ENCODE data around the gene TGIF1. TPM values are rescaled to one million over a fixed set of nuclear protein-coding genes. Genes with fewer than 3 reads are reported as not detected.

Gene TGIF1
- total RNA-seq, 1 experiment from 2014 or later: 279 TPM

GRCh38 chr18:3426074-3426473 lies 23.9 kb upstream of the TGIF1 start:
- in situ Hi-C loops (cut with HindIII; ENCODE audit: low sequenced_read_pairs): no loop called here

GRCh38 chr18:3427944-3428343 lies 22.0 kb upstream of the TGIF1 start:
- no peak for DNase-seq (ENCODE audit: low spot score)
- in situ Hi-C loops (cut with HindIII; ENCODE audit: low sequenced_read_pairs): no loop called here

More at GRCh38 chr18:3426074-3426473, 23.9 kb upstream of the TGIF1 start:
- DNase-seq (ENCODE audit: low spot score): no peak

GRCh38 chr18:3429121-3429520 lies 20.9 kb upstream of the TGIF1 start:
- in situ Hi-C loops (cut with HindIII; ENCODE audit: low sequenced_read_pairs): no loop called here
- DNase-seq (ENCODE audit: low spot score): no peak

- in situ Hi-C loops (cut with HindIII; ENCODE audit: low sequenced_read_pairs): no loop called here
- DNase-seq (ENCODE audit: low spot score): no peak
These were observed 15.3 kb upstream of the TGIF1 start for GRCh38 chr18:3434685-3435084.

GRCh38 chr18:3440341-3440740 lies 9.6 kb upstream of the TGIF1 start:
- in situ Hi-C loops (cut with HindIII; ENCODE audit: low sequenced_read_pairs): no loop called here
- DNase-seq (ENCODE audit: low spot score): no peak

- in situ Hi-C loops (cut with HindIII; ENCODE audit: low sequenced_read_pairs): no loop called here
- DNase-seq (ENCODE audit: low spot score): no peak
These were observed 8.7 kb upstream of the TGIF1 start for GRCh38 chr18:3441290-3441689.

GRCh38 chr18:3442919-3443318 lies 7.1 kb upstream of the TGIF1 start:
- in situ Hi-C loops (cut with HindIII; ENCODE audit: low sequenced_read_pairs): no loop called here
- DNase-seq (ENCODE audit: low spot score): no peak

GRCh38 chr18:3444296-3444695 lies 5.7 kb upstream of the TGIF1 start:
- no peak for DNase-seq (ENCODE audit: low spot score)
- in situ Hi-C loops (cut with HindIII; ENCODE audit: low sequenced_read_pairs): no loop called here

GRCh38 chr18:3444954-3445353 lies 5.0 kb upstream of the TGIF1 start:
- no peak for DNase-seq (ENCODE audit: low spot score)
- in situ Hi-C loops (cut with HindIII; ENCODE audit: low sequenced_read_pairs): no loop called here

GRCh38 chr18:3447068-3447894 lies 2.7 kb upstream of the TGIF1 start:
- DNase-seq (ENCODE audit: low spot score): no peak
- in situ Hi-C loops (cut with HindIII; ENCODE audit: low sequenced_read_pairs): no loop called here

- in situ Hi-C loops (cut with HindIII; ENCODE audit: low sequenced_read_pairs): no loop called here
- DNase-seq (ENCODE audit: low spot score): peak; percentile 75
These were observed 1.8 kb upstream of the TGIF1 start for GRCh38 chr18:3447895-3448837.

- DNase-seq (ENCODE audit: low spot score): peak; percentile 44
- in situ Hi-C loops (cut with HindIII; ENCODE audit: low sequenced_read_pairs): no loop called here
These were observed 997 bp upstream of the TGIF1 start for GRCh38 chr18:3448838-3449511.

GRCh38 chr18:3449512-3450011 lies 410 bp upstream of the TGIF1 start:
- DNase-seq (ENCODE audit: low spot score): peak; percentile 45
- in situ Hi-C loops (cut with HindIII; ENCODE audit: low sequenced_read_pairs): no loop called here

GRCh38 chr18:3450799-3451182 lies 819 bp downstream of the TGIF1 start:
- in situ Hi-C loops (cut with HindIII; ENCODE audit: low sequenced_read_pairs): no loop called here

GRCh38 chr18:3451183-3451988 lies 1.4 kb downstream of the TGIF1 start:
- in situ Hi-C loops (cut with HindIII; ENCODE audit: low sequenced_read_pairs): no loop called here
- DNase-seq (ENCODE audit: low spot score): peak; percentile 70

More at GRCh38 chr18:3450799-3451182, 819 bp downstream of the TGIF1 start:
- no peak for DNase-seq (ENCODE audit: low spot score)

- no peak for DNase-seq (ENCODE audit: low spot score)
- in situ Hi-C loops (cut with HindIII; ENCODE audit: low sequenced_read_pairs): no loop called here
These were observed 2.2 kb downstream of the TGIF1 start for GRCh38 chr18:3451989-3452749.

GRCh38 chr18:3452750-3453539 lies 3.0 kb downstream of the TGIF1 start:
- no peak for DNase-seq (ENCODE audit: low spot score)
- in situ Hi-C loops (cut with HindIII; ENCODE audit: low sequenced_read_pairs): no loop called here

All from G401 (cell line).